ENCODE measurements around the gene NAA16. TPM values are rescaled to one million over a fixed set of nuclear protein-coding genes. Genes with fewer than 3 reads are reported as not detected.

The NAA16 gene
- total RNA-seq, 1 experiment from 2014 or later: 32.4 TPM

GRCh38 chr13:41389580-41389979, 78.5 kb downstream of the NAA16 start:
- H3K27me3 Mint-ChIP-seq (ENCODE audit: insufficient read depth, unreplicated experiment): peaks cover 5% of the 10 kb centered on the region
- no peak overlapping the region for H3K4me3 ChIP-seq (ENCODE audit: low read depth, low read length)
- H3K4me1 ChIP-seq: no peaks in the 10 kb centered on the region
- no peaks in the 10 kb centered on the region for H3K36me3 ChIP-seq (ENCODE audit: control insufficient read depth, insufficient read depth, low read length)
- no peak for TF ChIP-seq CTCF (IDR thresholded peaks at IDR 0.05; ENCODE audit: insufficient read depth in 1 of 2, low read depth in 1 of 2, low read length in 1 of 2, severe bottlenecking in 1 of 2, unreplicated experiment in 1 of 2)
- H3K9me3 ChIP-seq: no peaks in the 10 kb centered on the region
- H3K36me3 Mint-ChIP-seq (ENCODE audit: insufficient read depth, unreplicated experiment): no peaks in the 10 kb centered on the region
- no peak for DNase-seq
- intact Hi-C loops (cut with micrococcal nuclease; ENCODE audit: unreplicated experiment): loop anchor here (10.0 kb wide), 1 partner anchor 315 kb away; no protein-coding TSS in a partner anchor
- H3K9me3 Mint-ChIP-seq (ENCODE audit: unreplicated experiment): peaks cover 10% of the 10 kb centered on the region
- CTCF ChIA-PET: no interaction called here
- no peak overlapping the region for H3K4me3 Mint-ChIP-seq (ENCODE audit: unreplicated experiment)
- peaks cover 4% of the 10 kb centered on the region for H3K4me1 Mint-ChIP-seq (ENCODE audit: low read depth, unreplicated experiment)
- POLR2A ChIA-PET: no interaction called here
- H3K27ac Mint-ChIP-seq (ENCODE audit: unreplicated experiment): no peak overlapping the region
- BruUV-seq (replicated peaks): no TSS peak
- no peaks in the 10 kb centered on the region for H3K27me3 ChIP-seq (replicated peaks; ENCODE audit: control insufficient read depth, insufficient read depth, low read length)

- no peaks in the 10 kb centered on the region for H3K36me3 ChIP-seq (ENCODE audit: control insufficient read depth, insufficient read depth, low read length)
- Mint-ChIP-seq H3K4me1 (ENCODE audit: low read depth, unreplicated experiment) (no peaks in the 10 kb centered on the region), H3K27me3 (ENCODE audit: insufficient read depth, unreplicated experiment) (peaks cover 5% of the 10 kb centered on the region), H3K9me3 (ENCODE audit: unreplicated experiment) (peaks cover 10% of the 10 kb centered on the region), H3K27ac (ENCODE audit: unreplicated experiment) (no peak overlapping the region), H3K36me3 (ENCODE audit: insufficient read depth, unreplicated experiment) (no peaks in the 10 kb centered on the region), H3K4me3 (ENCODE audit: unreplicated experiment) (no peak overlapping the region)
- ChIA-PET CTCF (no interaction called here), POLR2A (no interaction called here)
- no peak for TF ChIP-seq CTCF (IDR thresholded peaks at IDR 0.05; ENCODE audit: insufficient read depth in 1 of 2, low read depth in 1 of 2, low read length in 1 of 2, severe bottlenecking in 1 of 2, unreplicated experiment in 1 of 2)
- intact Hi-C loops (cut with micrococcal nuclease; ENCODE audit: unreplicated experiment): no loop called here
- no peak for DNase-seq
- H3K9me3 ChIP-seq: no peaks in the 10 kb centered on the region
- BruUV-seq (replicated peaks): no TSS peak
- no peaks in the 10 kb centered on the region for H3K4me1 ChIP-seq
- H3K4me3 ChIP-seq (ENCODE audit: low read depth, low read length): no peak overlapping the region
- H3K27me3 ChIP-seq (replicated peaks; ENCODE audit: control insufficient read depth, insufficient read depth, low read length): no peaks in the 10 kb centered on the region
These were observed 83.1 kb downstream of the NAA16 start for GRCh38 chr13:41394166-41394565.

GRCh38 chr13:41398494-41399170, 87.6 kb downstream of the NAA16 start:
- Mint-ChIP-seq H3K27me3 (ENCODE audit: insufficient read depth, unreplicated experiment) (peaks cover 4% of the 10 kb centered on the region), H3K9me3 (ENCODE audit: unreplicated experiment) (peaks cover 7% of the 10 kb centered on the region), H3K4me1 (ENCODE audit: low read depth, unreplicated experiment) (no peaks in the 10 kb centered on the region), H3K27ac (ENCODE audit: unreplicated experiment) (no peak overlapping the region), H3K4me3 (ENCODE audit: unreplicated experiment) (no peak overlapping the region), H3K36me3 (ENCODE audit: insufficient read depth, unreplicated experiment) (no peaks in the 10 kb centered on the region)
- POLR2A ChIA-PET: interaction anchor here (0.6 kb wide), 1 partner anchor 14 kb away, joined by 3 read pairs; no protein-coding TSS in a partner anchor
- intact Hi-C loops (cut with micrococcal nuclease; ENCODE audit: unreplicated experiment): no loop called here
- Histone ChIP-seq H3K27me3 (replicated peaks; ENCODE audit: control insufficient read depth, insufficient read depth, low read length) (no peaks in the 10 kb centered on the region), H3K4me3 (ENCODE audit: low read depth, low read length) (no peak overlapping the region), H3K4me1 (no peaks in the 10 kb centered on the region), H3K36me3 (ENCODE audit: control insufficient read depth, insufficient read depth, low read length) (no peaks in the 10 kb centered on the region), H3K9me3 (no peaks in the 10 kb centered on the region)
- no peak for TF ChIP-seq CTCF (IDR thresholded peaks at IDR 0.05; ENCODE audit: insufficient read depth in 1 of 2, low read depth in 1 of 2, low read length in 1 of 2, severe bottlenecking in 1 of 2, unreplicated experiment in 1 of 2)
- no peak for DNase-seq
- CTCF ChIA-PET: no interaction called here
- no TSS peak for BruUV-seq (replicated peaks)

Measured in Caco-2 (cell line).